WTC11 (cell line): ENCODE results near the gene PI4KB. TPM values are rescaled to one million over a fixed set of nuclear protein-coding genes. Genes with fewer than 3 reads are reported as not detected.

Experiments used
- AFF4 ChIP-seq: sonication (generic); formaldehyde crosslinking; IDR thresholded peaks from 2 replicates; pipeline ENCODE4 v1.8.1; 2023; ENCODE audit warnings: mild to moderate bottlenecking, missing genetic modification reagents, borderline replicate concordance
- ATF1 ChIP-seq: sonication (generic); formaldehyde crosslinking; IDR thresholded peaks from 2 replicates; pipeline ENCODE4 v1.8.1; 2023; ENCODE audit warnings: mild to moderate bottlenecking, moderate library complexity, missing genetic modification reagents
- CREB1 ChIP-seq: sonication (generic); formaldehyde crosslinking; IDR thresholded peaks from 2 replicates; pipeline ENCODE4 v1.8.0; 2023; ENCODE audit warnings: mild to moderate bottlenecking, missing genetic modification reagents
- CREM ChIP-seq: sonication (generic); formaldehyde crosslinking; IDR thresholded peaks from 2 replicates; pipeline ENCODE4 v1.8.1; 2022; ENCODE audit warnings: mild to moderate bottlenecking, missing genetic modification reagents, moderate library complexity
- ESRRA ChIP-seq: sonication (generic); formaldehyde crosslinking; IDR thresholded peaks from 2 replicates; pipeline ENCODE4 v1.8.1; 2022; ENCODE audit warnings: mild to moderate bottlenecking, missing genetic modification reagents, borderline replicate concordance
- FOXP1 ChIP-seq: sonication (generic); formaldehyde crosslinking; IDR thresholded peaks from 2 replicates; pipeline ENCODE4 v1.8.0; 2022; ENCODE audit warnings: missing genetic modification reagents, mild to moderate bottlenecking, moderate library complexity, borderline replicate concordance
- IRF1 ChIP-seq: sonication (generic); formaldehyde crosslinking; IDR thresholded peaks from 2 replicates; pipeline ENCODE4 v1.8.0; 2023; ENCODE audit warnings: missing genetic modification reagents
- MYBL2 ChIP-seq: sonication (generic); formaldehyde crosslinking; IDR thresholded peaks from 2 replicates; pipeline ENCODE4 v1.8.1; 2023; ENCODE audit warnings: mild to moderate bottlenecking, moderate library complexity, missing genetic modification reagents
- NFE2L1 ChIP-seq: sonication (generic); formaldehyde crosslinking; IDR thresholded peaks from 2 replicates; pipeline ENCODE4 v1.8.1; 2023; ENCODE audit warnings: missing genetic modification reagents
- NR1H2 ChIP-seq: sonication (generic); formaldehyde crosslinking; IDR thresholded peaks from 2 replicates; pipeline ENCODE4 v1.9.0; 2021; ENCODE audit warnings: mild to moderate bottlenecking, moderate library complexity, missing genetic modification reagents
- PRDM15 ChIP-seq: sonication (generic); formaldehyde crosslinking; IDR thresholded peaks from 2 replicates; pipeline ENCODE4 v1.8.0; 2022; ENCODE audit warnings: missing genetic modification reagents
- PRRX2 ChIP-seq: fragments of 250-450 bp; sonication (Bioruptor Pico); IDR thresholded peaks from 2 replicates; pipeline ENCODE4 v1.8.0; 2021; ENCODE audit warnings: mild to moderate bottlenecking
- RORB ChIP-seq: fragments of 250-450 bp; sonication (Bioruptor Pico); IDR thresholded peaks from 2 replicates; pipeline ENCODE4 v1.9.0; 2021; ENCODE audit warnings: mild to moderate bottlenecking
- TCF7 ChIP-seq: sonication (generic); formaldehyde crosslinking; IDR thresholded peaks from 2 replicates; pipeline ENCODE4 v1.8.0; 2022; ENCODE audit warnings: mild to moderate bottlenecking, low read depth, missing genetic modification reagents, moderate library complexity
- TEAD1 ChIP-seq: sonication (generic); formaldehyde crosslinking; IDR thresholded peaks from 2 replicates; pipeline ENCODE4 v1.8.0; 2022; ENCODE audit warnings: mild to moderate bottlenecking, missing genetic modification reagents
- TEAD4 ChIP-seq: sonication (generic); formaldehyde crosslinking; IDR thresholded peaks from 2 replicates; pipeline ENCODE4 v1.8.0; 2022; ENCODE audit warnings: mild to moderate bottlenecking, missing genetic modification reagents
- TP53 ChIP-seq: sonication (generic); formaldehyde crosslinking; IDR thresholded peaks from 2 replicates; pipeline ENCODE4 v1.8.1; 2023; ENCODE audit warnings: mild to moderate bottlenecking, missing genetic modification reagents
- USF1 ChIP-seq: sonication (generic); formaldehyde crosslinking; IDR thresholded peaks from 2 replicates; pipeline ENCODE4 v1.8.0; 2022; ENCODE audit warnings: mild to moderate bottlenecking, missing genetic modification reagents
- ZBTB21 ChIP-seq: sonication (generic); formaldehyde crosslinking; IDR thresholded peaks from 2 replicates; pipeline ENCODE4 v1.8.1; 2023; ENCODE audit warnings: mild to moderate bottlenecking, missing genetic modification reagents, borderline replicate concordance
- ZNF263 ChIP-seq: sonication (generic); formaldehyde crosslinking; IDR thresholded peaks from 2 replicates; pipeline ENCODE4 v1.8.1; 2022; ENCODE audit warnings: low read depth, mild to moderate bottlenecking, moderate library complexity, missing genetic modification reagents
- ZNF416 ChIP-seq: fragments of 250-450 bp; sonication (Bioruptor Pico); IDR thresholded peaks from 2 replicates; pipeline ENCODE4 v1.9.0; 2021; ENCODE audit warnings: mild to moderate bottlenecking, inconsistent platforms
- ZNF423 ChIP-seq: fragments of 250-450 bp; sonication (Bioruptor Pico); IDR thresholded peaks from 2 replicates; pipeline ENCODE4 v2.1.2; 2022; ENCODE audit warnings: mild to moderate bottlenecking, moderate library complexity
- ZNF671 ChIP-seq: fragments of 250-450 bp; sonication (Bioruptor Pico); IDR thresholded peaks from 2 replicates; pipeline ENCODE4 v1.8.0; 2021; ENCODE audit warnings: mild to moderate bottlenecking
- total RNA-seq: library from RNA; stranded (reverse); gene quantifications from 3 replicates; pipeline ENCODE4 v1.2.3, GENCODE V29; 2021
- TF ChIP-seq, protein P1 (sequence below): fragments of 250-450 bp; sonication (Bioruptor Pico); IDR thresholded peaks from 2 replicates; pipeline ENCODE4 v1.9.0; 2021; ENCODE audit warnings: mild to moderate bottlenecking
- TF ChIP-seq, protein P2 (sequence below): sonication (generic); formaldehyde crosslinking; IDR thresholded peaks from 2 replicates; pipeline ENCODE4 v1.8.1; 2022; ENCODE audit warnings: low read depth, mild to moderate bottlenecking, moderate library complexity, missing genetic modification reagents, borderline replicate concordance
- TF ChIP-seq, protein P3 (sequence below): sonication (generic); formaldehyde crosslinking; IDR thresholded peaks from 2 replicates; pipeline ENCODE4 v1.8.0; 2022; ENCODE audit warnings: mild to moderate bottlenecking, missing genetic modification reagents

Gene PI4KB
- total RNA-seq, 1 experiment from 2014 or later, result 33.6 TPM

DNA sequence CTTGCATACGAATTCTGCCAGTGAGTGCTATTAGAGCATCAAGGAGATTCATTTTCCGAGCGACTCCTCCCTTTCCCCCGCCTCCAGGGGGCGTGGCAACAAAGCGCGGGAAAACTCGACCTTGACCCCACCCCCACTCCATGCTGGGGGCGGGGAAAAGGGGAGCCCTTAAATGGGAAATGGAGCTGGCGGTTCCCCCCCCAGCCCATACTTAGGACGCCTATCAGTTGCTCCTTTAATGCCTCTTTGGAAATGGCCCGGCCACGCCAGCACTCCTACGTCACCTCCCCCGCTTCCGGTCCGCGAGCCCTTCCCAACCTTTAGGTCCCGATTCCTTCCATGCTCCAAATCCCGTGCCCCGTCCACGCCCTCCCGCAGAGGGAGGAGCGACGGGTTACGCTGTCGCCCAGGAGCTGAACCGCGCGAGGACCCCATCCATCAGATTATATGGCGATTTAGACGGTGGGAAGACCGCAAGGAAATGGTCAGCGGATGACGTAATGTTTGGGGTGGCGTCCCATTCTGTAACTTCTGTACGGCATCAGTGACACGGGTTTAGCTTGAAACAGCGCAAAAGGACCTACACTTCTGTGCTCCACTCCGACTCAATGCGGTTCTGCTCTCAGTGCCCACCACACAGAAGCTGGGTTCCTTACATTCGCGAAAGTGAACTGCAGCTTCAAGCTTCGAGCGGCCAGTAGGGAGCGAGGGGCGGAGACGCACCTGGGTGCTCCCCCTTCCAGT, 45.8 kb downstream of the PI4KB start (continued):
- TF ChIP-seq AFF4 (CRISPR knock-in tag) (peak; percentile 38; the same call in 1 of the 2 replicates), ZNF416 (CRISPR knock-in tag) (no peak), TP53 (CRISPR knock-in tag) (no peak; the same call in 1 of the 2 replicates), TEAD1 (0 out of 2 replicates have a peak, but pooled peaks have one; percentile 50), NFE2L1 (CRISPR knock-in tag) (no peak), CREM (CRISPR knock-in tag) (peak; percentile 88), ATF1 (CRISPR knock-in tag) (no peak), TCF7 (CRISPR knock-in tag) (no peak), RORB (CRISPR knock-in tag) (0 out of 2 replicates have a peak, but pooled peaks have one; percentile 6), ZBTB21 (CRISPR knock-in tag) (peak; percentile 98), FOXP1 (CRISPR knock-in tag) (peak; percentile 37; the same call in 1 of the 2 replicates), CREB1 (CRISPR knock-in tag) (no peak), ZNF423 (no peak), USF1 (CRISPR knock-in tag) (no peak; the same call in 1 of the 2 replicates), MYBL2 (CRISPR knock-in tag) (no peak), ZNF263 (CRISPR knock-in tag) (no peak), PRDM15 (no peak), NR1H2 (CRISPR knock-in tag) (no peak), PRRX2 (CRISPR knock-in tag) (no peak), ESRRA (CRISPR knock-in tag) (no peak), IRF1 (CRISPR knock-in tag) (0 out of 2 replicates have a peak, but pooled peaks have one; percentile 10), TEAD4 (CRISPR knock-in tag) (0 out of 2 replicates have a peak, but pooled peaks have one; percentile 36), ZNF671 (CRISPR knock-in tag) (no peak)
- TF ChIP-seq, protein P1, sequence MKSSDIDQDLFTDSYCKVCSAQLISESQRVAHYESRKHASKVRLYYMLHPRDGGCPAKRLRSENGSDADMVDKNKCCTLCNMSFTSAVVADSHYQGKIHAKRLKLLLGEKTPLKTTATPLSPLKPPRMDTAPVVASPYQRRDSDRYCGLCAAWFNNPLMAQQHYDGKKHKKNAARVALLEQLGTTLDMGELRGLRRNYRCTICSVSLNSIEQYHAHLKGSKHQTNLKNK (CRISPR knock-in tag), result no peak
- TF ChIP-seq, protein P2, sequence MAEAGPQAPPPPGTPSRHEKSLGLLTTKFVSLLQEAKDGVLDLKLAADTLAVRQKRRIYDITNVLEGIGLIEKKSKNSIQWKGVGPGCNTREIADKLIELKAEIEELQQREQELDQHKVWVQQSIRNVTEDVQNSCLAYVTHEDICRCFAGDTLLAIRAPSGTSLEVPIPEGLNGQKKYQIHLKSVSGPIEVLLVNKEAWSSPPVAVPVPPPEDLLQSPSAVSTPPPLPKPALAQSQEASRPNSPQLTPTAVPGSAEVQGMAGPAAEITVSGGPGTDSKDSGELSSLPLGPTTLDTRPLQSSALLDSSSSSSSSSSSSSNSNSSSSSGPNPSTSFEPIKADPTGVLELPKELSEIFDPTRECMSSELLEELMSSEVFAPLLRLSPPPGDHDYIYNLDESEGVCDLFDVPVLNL, result peak; percentile 70; the same call in 1 of the 2 replicates
- TF ChIP-seq, protein P3, sequence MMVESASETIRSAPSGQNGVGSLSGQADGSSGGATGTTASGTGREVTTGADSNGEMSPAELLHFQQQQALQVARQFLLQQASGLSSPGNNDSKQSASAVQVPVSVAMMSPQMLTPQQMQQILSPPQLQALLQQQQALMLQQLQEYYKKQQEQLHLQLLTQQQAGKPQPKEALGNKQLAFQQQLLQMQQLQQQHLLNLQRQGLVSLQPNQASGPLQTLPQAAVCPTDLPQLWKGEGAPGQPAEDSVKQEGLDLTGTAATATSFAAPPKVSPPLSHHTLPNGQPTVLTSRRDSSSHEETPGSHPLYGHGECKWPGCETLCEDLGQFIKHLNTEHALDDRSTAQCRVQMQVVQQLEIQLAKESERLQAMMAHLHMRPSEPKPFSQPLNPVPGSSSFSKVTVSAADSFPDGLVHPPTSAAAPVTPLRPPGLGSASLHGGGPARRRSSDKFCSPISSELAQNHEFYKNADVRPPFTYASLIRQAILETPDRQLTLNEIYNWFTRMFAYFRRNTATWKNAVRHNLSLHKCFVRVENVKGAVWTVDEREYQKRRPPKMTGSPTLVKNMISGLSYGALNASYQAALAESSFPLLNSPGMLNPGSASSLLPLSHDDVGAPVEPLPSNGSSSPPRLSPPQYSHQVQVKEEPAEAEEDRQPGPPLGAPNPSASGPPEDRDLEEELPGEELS (CRISPR knock-in tag), result peak; percentile 64; the same call in 1 of the 2 replicates
